G401 (cell line): ENCODE measurements around the gene UVRAG. TPM values are rescaled to one million over a fixed set of nuclear protein-coding genes. Genes with fewer than 3 reads are reported as not detected.
"Not testable (repeated sequence)": the region's sequence is repeated elsewhere in the genome, so short reads cannot be mapped to it uniquely, and the experiment has no call there.

Experiments used
- DNase-seq: peaks from one replicate; pipeline ENCODE4 v3.0.0-alpha.2; 2015; ENCODE audit warnings: low spot score
- in situ Hi-C: cut with HindIII; loops from 2 replicates; pipeline ENCODE4 v1.10.0; 2016; ENCODE audit warnings: low sequenced_read_pairs, mixed read lengths
- total RNA-seq: library from RNA; depleted of rRNA; stranded (reverse); fragments of >200 nt; shearing (Covaris generic); gene quantifications from 2 replicates; pipeline ENCODE4 v1.2.3, GENCODE V29; 2014

Gene UVRAG
- total RNA-seq, 1 experiment from 2014 or later = 12.3 TPM

DNA sequence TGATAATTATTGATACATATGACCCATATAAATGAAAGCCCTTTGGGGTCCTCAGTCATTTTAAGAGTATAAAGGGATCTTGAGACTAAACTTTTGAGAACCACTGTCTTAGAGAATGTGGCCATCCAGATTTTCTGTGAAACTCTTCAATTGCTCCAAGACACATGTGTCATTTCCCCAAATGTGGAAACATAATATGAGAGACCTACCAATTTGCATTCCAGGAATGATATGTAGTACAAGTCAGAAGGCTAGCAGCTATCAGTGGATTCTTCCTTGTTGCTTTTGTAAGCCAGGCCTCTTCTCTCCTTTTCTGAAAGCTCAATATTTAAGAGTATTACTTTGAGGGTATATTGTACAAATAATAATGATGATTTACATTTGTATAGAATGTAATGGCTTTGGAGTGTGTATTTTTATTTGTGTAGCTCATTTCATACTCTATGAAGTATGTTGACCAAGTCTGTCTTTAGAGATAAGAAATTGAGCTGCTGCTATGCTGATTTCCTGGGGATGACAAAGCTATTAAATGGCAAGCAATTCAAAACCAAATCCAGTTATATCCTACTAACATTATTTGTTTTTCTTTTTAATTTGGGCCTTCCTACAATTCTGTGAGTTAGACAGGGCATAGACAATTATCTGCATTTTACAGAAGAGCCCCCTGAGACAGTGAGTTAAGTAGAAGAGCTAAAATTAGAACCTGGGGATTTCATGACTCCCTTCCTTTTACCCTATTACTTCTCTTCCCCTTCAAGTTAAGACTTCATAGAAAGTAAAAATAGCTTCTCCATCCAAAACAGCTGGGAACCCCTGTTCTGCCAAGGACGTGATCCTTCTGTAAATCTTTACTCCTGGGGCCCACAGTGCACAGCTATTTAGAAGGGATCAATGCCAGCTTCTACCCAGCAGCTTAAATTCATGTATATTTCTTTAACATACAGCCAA lies 259.4 kb downstream of the UVRAG start:
- DNase-seq = no peak
- in situ Hi-C loops = no loop called here

GRCh38 chr11:76075716-76076115 lies 260.7 kb downstream of the UVRAG start:
- DNase-seq = no peak
- in situ Hi-C loops = no loop called here

GRCh38 chr11:76076253-76076652 lies 261.2 kb downstream of the UVRAG start:
- in situ Hi-C loops, DNase-seq: not testable (repeated sequence)

DNA sequence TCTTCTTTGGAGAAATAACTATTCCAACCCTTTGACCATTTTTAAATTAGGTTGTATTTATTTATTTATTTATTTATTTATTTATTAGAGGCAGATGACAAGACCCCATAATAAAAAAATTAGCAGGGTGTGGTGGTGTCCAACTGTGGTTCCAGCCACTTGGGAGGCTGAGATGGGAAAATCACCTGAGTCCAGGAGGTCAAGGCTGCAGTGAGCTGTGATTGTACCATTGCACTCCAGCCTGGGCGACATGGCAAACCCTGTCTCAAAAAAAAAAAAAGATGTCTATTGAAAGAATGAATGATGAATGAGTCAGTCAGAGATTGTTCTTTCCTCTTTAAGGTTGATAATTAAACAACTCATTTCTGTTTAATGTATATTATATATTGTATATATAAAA lies 261.7 kb downstream of the UVRAG start:
- in situ Hi-C loops = no loop called here
- DNase-seq = no peak

DNA sequence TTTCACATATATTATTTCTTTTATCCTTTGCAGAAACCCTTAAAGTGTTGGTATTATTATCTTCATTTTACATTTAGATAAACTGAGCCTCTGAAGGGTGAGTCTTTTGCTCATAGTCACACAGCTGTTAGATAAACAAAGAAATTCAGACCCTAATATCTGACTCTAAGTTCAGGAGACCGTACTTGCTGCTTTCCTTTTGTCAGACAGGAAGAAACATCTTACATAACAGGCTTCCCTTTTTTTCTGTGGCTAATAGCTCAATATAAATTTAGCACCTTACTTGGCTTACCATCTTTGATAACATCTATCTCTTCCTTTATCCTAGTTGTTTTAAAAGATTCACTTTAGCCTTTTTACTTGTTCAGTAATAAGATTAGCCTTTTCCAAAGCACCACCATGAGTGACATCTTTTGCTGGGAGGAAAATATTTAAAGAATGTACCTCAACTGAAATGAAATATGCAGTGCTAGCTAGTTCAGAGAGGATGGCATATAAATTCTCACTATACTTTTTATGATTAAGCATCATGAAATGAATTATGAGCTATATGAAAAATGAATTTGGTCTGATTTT lies 262.7 kb downstream of the UVRAG start:
- in situ Hi-C loops = no loop called here
- no peak for DNase-seq

- DNase-seq, in situ Hi-C loops: not testable (repeated sequence)
Observed at GRCh38 chr11:76081084-76081483, 266.1 kb downstream of the UVRAG start.

DNA sequence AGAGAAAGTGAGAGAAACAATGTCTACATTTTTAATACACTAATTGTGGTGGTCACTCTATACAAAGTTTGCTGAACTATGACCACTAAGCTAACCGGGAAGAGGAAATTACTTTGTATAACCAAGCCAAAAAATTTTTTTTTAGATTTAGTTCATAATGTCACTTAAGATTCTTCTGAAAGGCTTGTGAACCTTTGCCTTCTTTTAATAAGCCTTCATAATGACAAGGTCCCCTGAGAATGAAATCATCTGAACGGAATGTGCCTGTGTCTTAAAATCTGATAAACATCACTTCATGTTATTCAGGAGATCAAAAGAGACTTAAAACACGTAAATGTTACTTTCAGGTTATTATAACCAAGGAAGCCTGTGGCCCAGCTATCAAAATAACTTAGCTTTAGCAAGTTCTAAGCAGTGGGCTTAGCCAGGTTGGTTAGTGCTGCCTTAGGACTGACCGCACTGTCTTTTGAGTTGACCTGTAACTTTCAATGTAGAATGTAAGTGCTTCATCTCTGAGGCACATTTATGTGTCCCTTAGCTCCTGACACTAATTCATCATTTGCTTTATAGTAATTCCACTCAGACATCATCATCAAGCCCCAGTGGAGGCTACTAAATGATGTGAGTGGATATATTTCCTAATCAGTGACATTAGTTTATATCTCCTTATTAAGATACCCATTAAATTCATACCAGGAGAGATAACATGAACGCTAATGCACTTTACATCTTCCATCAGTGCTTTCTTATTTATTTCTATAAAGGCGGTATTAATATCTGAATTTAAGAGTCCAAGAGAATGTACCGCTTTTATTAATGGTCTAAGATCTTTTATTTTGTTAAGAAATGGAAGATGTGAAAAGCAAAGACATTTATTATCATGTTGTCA lies 268.8 kb downstream of the UVRAG start:
- no peak for DNase-seq
- in situ Hi-C loops = no loop called here

GRCh38 chr11:76085270-76085669 lies 270.3 kb downstream of the UVRAG start:
- DNase-seq = no peak
- in situ Hi-C loops = no loop called here

DNA sequence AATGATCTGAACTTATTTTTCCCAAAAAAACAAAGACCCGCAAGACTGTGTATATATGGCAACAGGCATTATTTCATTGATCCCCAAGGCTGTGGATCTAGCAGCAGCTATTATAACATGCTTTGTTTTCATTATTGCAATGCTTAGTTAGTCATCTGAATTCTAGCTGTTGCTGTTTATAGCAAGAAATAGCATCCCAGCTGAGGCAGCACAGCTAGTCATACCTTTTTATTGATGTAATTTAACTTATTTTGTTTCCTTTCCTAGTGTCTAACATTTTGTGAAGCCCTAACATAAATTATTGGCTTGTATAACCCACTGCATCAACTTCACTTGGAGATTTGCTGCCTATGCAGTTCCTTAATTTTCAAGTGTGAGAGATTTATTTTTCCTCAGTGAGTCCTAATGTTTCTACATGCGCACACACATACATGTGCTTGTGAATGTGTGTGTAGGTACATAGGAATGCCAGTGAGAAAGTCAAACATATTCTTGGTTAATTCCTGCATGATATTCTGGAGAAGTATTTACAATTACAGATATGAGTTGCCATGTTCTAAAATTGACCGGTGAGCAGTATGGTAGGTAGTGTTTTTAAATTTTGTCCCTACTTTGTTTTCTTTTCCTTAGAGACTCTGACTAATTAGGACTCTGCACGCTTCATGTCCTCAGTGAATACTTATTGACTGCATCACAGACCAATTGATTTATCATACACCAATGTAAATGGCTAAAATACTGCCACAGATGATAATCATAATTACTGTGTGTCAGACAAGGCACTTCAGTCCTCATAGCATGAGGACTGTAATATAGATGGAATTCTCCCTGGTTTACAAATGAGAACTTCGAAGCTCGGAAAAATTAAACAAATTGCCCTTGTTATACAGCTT lies 272.0 kb downstream of the UVRAG start:
- DNase-seq = no peak
- in situ Hi-C loops = no loop called here

DNA sequence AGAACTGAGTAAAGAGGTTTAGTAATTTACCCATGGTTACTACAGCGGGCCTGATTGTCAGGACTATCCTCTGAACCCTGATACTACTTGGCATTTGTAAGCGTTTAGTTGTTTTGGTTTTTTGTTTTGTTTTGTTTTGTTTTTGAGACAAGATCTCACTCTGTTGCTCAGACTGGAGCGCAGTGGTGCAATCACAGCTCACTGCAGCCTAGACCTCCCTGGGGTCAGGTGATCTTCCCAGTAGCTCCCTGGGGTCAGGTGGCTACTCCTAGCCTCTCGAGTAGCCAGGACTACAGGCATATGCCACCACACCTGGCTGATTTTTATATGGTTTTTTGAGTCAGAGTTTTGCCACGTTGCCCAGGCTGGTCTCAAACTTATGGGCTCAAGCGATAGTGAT lies 272.7 kb downstream of the UVRAG start:
- in situ Hi-C loops = no loop called here
- DNase-seq = no peak

DNA sequence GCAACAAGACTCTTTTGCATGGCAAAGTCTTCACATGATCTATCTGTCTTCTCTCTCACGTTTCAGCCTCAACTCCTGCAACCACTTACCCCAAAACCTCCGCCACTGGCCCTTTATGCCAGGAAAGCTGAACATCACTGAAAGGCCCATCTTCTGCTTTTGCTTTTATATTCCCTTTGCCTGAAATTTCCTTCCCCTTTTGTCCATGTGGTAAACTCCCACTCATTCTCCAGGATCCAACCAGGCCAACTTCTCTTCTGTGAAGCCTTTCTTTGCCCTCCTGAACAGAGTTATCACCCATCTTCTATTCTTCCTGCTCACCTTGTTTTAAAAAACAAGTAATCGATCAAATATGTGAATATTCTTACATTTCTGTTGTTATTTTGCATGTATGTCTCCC lies 273.5 kb downstream of the UVRAG start:
- in situ Hi-C loops = no loop called here
- no peak for DNase-seq

DNA sequence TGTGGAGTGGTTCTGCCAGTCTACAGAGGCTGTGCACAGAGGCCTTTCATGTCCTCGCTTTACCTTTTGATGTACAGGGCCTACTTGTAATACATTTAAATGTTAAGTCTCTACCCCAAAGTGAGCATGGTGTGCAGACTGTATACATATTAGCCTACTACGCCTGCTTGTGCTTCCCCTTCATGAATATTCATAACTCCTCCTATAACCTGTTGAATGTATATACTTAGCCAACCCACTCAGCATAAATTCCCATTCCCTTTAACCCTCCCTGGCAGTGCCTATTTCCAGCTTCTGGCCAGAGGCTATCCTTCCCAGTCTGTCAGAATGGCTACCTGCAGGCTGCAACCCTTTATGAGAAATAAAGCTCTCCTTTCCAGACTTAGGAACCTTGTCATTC lies 275.2 kb downstream of the UVRAG start:
- no peak for DNase-seq
- in situ Hi-C loops = no loop called here

DNA sequence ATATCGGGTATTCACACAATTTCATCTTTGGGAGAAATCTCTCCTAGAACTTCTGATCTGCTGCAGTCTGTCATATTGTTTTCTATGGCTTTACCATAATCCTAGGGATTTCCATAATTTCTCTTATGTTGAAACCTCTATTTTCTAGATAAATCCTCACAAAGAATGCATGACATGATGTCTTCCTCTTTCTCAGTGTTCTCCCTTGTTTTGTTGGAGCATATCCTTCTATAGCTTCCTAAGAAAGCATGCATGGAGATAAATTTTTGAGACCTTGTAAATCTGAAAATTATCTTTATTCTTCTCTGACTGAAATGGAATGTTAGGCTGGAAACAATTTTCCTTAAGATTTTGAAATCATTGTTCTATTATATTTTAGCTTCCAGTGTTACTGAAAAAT lies 275.8 kb downstream of the UVRAG start:
- no peak for DNase-seq
- in situ Hi-C loops = no loop called here

DNA sequence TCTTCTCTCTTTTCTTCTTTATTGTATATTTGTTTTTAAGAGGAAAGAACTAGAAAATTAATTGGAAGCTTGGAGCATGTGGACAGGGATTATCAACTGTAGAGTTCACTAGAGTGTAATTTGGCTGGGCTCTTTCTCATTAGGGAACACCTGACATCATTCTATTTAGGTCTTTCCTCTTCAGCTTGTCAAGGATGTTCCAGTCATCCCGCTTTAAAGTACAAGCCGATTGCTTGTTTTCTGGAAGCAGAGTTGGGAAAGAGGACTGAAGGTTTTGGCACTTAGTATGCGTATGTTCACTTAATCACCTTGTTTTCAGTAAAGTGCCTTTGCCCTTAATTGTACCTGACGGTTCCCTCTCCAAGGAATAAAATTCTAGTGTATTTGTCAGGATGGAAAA lies 279.7 kb downstream of the UVRAG start:
- in situ Hi-C loops = no loop called here
- peak; percentile 21 for DNase-seq

- no peak for DNase-seq
- in situ Hi-C loops = no loop called here
Observed at GRCh38 chr11:76095891-76096290, 280.9 kb downstream of the UVRAG start.

GRCh38 chr11:76096552-76096951 lies 281.5 kb downstream of the UVRAG start:
- in situ Hi-C loops = no loop called here
- no peak for DNase-seq

- DNase-seq = no peak
- in situ Hi-C loops = no loop called here
Observed at GRCh38 chr11:76102802-76103201, 287.8 kb downstream of the UVRAG start.

- no peak for DNase-seq
- in situ Hi-C loops = no loop called here
Observed at GRCh38 chr11:76103460-76103859, 288.4 kb downstream of the UVRAG start.

- DNase-seq = no peak
- in situ Hi-C loops = no loop called here
Observed at GRCh38 chr11:76104285-76104684, 289.3 kb downstream of the UVRAG start.
